A549 (cell line): ENCODE results near the gene CDKN1B.

Experiments
- CBX2 ChIP-seq: fragments of 200-600 bp; sonication (generic); IDR thresholded peaks from 2 replicates; pipeline ENCODE4 v1.6.1; 2016; ENCODE audit warnings: low read depth, mild to moderate bottlenecking, borderline replicate concordance
- CBX8 ChIP-seq: fragments of 200-600 bp; sonication (generic); IDR thresholded peaks from 2 replicates; pipeline ENCODE4 v1.6.1; 2016
- CTCF ChIP-seq: fragments of >200 bp; sonication (Bioruptor Twin); formaldehyde crosslinking; IDR thresholded peaks from 3 replicates; pipeline ENCODE4 v1.5.1; 2016
- EP300 ChIP-seq, 2 experiments: fragments of >200 bp; sonication (Bioruptor Twin); formaldehyde crosslinking; IDR thresholded peaks; 2 replicates in 1 of 2; 3 replicates in 1 of 2; pipeline ENCODE4 v1.6.1; 2016 to 2017
- FOSB ChIP-seq: fragments of 250-450 bp; sonication (Bioruptor Pico); IDR thresholded peaks from 2 replicates; pipeline ENCODE4 v1.5.0; 2020; ENCODE audit warnings: mild to moderate bottlenecking, moderate library complexity
- KDM1A ChIP-seq: fragments of 200-600 bp; sonication (generic); IDR thresholded peaks from 2 replicates; pipeline ENCODE4 v1.6.1; 2016; ENCODE audit warnings: low read depth, mild to moderate bottlenecking
- MYC ChIP-seq: IDR thresholded peaks from 2 replicates; pipeline ENCODE4 v1.6.1; 2012; ENCODE audit warnings: mild to moderate bottlenecking, inconsistent platforms, low read length, improper control_type of control experiment, borderline replicate concordance
- RCOR1 ChIP-seq: fragments of 150-350 bp; IDR thresholded peaks from 2 replicates; pipeline ENCODE4 v1.6.1; 2014; ENCODE audit warnings: antibody characterized with exemption, low read length, low read depth

GRCh38 chr12:12715459-12716150 is 1.6 kb upstream of the CDKN1B start:
- TF ChIP-seq KDM1A (no peak), RCOR1 (no peak), CBX2 (no peak), EP300 (IDR thresholded peaks at IDR 0.05) (no peak), MYC (no peak), CTCF (no peak), CBX8 (no peak), FOSB (no peak)
